Measurements from ENCODE around the gene FNDC3A. TPM values are rescaled to one million over a fixed set of nuclear protein-coding genes. Genes with fewer than 3 reads are reported as not detected.

The FNDC3A gene
- total and polyA plus RNA-seq, 9 of the 15 experiments (the other 6 are each of a cell fraction or from before 2014, with no cell fraction given) = 4.1 to 22.0 (median 13.5) TPM

DNA sequence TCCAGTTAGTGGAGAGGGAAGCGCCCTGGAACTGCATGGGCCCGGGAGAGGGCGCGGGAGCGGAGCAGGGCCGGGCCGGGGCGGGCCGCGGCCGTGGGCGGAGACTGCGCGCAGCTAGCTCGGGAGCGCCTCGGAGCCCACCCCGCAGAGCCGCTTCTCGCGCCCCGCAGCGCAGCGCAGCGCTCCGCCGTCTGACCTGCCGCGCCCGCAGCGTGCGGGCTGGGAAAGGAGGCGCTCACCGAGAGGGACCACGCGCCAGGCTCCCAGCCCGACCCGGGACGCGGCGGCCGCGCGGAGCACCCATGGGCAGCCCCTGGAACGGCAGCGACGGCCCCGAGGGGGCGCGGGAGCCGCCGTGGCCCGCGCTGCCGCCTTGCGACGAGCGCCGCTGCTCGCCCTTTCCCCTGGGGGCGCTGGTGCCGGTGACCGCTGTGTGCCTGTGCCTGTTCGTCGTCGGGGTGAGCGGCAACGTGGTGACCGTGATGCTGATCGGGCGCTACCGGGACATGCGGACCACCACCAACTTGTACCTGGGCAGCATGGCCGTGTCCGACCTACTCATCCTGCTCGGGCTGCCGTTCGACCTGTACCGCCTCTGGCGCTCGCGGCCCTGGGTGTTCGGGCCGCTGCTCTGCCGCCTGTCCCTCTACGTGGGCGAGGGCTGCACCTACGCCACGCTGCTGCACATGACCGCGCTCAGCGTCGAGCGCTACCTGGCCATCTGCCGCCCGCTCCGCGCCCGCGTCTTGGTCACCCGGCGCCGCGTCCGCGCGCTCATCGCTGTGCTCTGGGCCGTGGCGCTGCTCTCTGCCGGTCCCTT, 244.5 kb downstream of the FNDC3A start, which contains the start of gene MLNR (continued):
- TF ChIP-seq ZBTB17 (CRISPR knock-in tag; IDR thresholded peaks at IDR 0.05) (no peak), TAF1 (IDR thresholded peaks at IDR 0.05; ENCODE audit: control insufficient read depth, extremely low read depth, insufficient read depth, low read length, severe bottlenecking) (no peak), ZHX1 (conservative IDR thresholded peaks at IDR 0.05; ENCODE audit: low read length) (no peak), MTA1 (IDR thresholded peaks at IDR 0.05; ENCODE audit: borderline replicate concordance) (no peak), CTBP1 (IDR thresholded peaks at IDR 0.05; ENCODE audit: borderline replicate concordance) (0 out of 2 replicates have a peak, but pooled peaks have one; percentile 36), FOXA3 (CRISPR knock-in tag; conservative IDR thresholded peaks at IDR 0.05 in 1 of 2, IDR thresholded peaks at IDR 0.05 in 1 of 2) (no peak), NR2C1 (IDR thresholded peaks at IDR 0.05) (no peak), NR2C1 (tag; IDR thresholded peaks at IDR 0.05) (no peak), KLF16 (IDR thresholded peaks at IDR 0.05) (no peak), CTCFL (IDR thresholded peaks at IDR 0.05; ENCODE audit: borderline replicate concordance, insufficient read depth, low read depth, low read length, poor library complexity, severe bottlenecking) (peak; percentile 45), PRDM10 (IDR thresholded peaks at IDR 0.05; ENCODE audit: partially characterized antibody) (no peak), NELFE (IDR thresholded peaks at IDR 0.05; ENCODE audit: insufficient read depth, insufficient read length) (no peak), SMARCA5 (IDR thresholded peaks at IDR 0.05) (no peak), U2AF1 (optimal IDR thresholded peaks at IDR 0.05; ENCODE audit: low read depth, low read length) (no peak), ZSCAN32 (CRISPR knock-in tag; IDR thresholded peaks at IDR 0.05) (no peak), SLC30A9 (CRISPR knock-in tag; IDR thresholded peaks at IDR 0.05) (no peak), L3MBTL2 (IDR thresholded peaks at IDR 0.05) (peak; percentile 66), SIN3A (IDR thresholded peaks at IDR 0.05; ENCODE audit: borderline replicate concordance in 2 of 2, control insufficient read depth in 1 of 2, low read depth in 2 of 2, low read length in 2 of 2) (no peak), ZNF444 (CRISPR knock-in tag; IDR thresholded peaks at IDR 0.05) (no peak), SRSF9 (IDR thresholded peaks at IDR 0.05; ENCODE audit: borderline replicate concordance, low read depth, low read length) (no peak)
